HepG2 (cell line): ENCODE measurements around the gene AFAP1. TPM values are rescaled to one million over a fixed set of nuclear protein-coding genes. Genes with fewer than 3 reads are reported as not detected.

Experiments used
- ATAC-seq: fragments of 200-7000 bp; cut with Tn5 transposase; 3 replicates; pipeline ENCODE4 v1.9.1; 2020; ENCODE audit warnings: mild to moderate bottlenecking, moderate library complexity
- BruUV-seq: library from RNA; stranded (reverse); fragments of 400-500 nt; replicated peaks from 2 replicates; lab custom pipeline; 2021; lab: Mats Ljungman, UMichigan
- CTCF ChIA-PET: fragments of 300-600 bp; formaldehyde crosslinking; extraction: SDS; loops from one replicate; lab custom pipeline; 2021; ENCODE audit warnings: low total read pairs, inconsistent platforms, low intra/inter-chr PET ratio; lab: Yijun Ruan, JAX
- POLR2A ChIA-PET: fragments of 350-600 bp; sonication (Branson Sonifier 250); formaldehyde crosslinking; loops from one replicate; lab custom pipeline; 2020; ENCODE audit warnings: antibody characterized with exemption, inconsistent platforms; lab: Yijun Ruan, JAX
- DNase-seq: peaks from one replicate; pipeline ENCODE4 v3.0.0-alpha.2; 2015; ENCODE audit warnings: low spot score
- FAIRE-seq: peaks from 3 replicates; lab custom pipeline; 2011; peaks lifted over from hg19 to GRCh38; lab: Jason Lieb, UNC
- H2AFZ ChIP-seq: one replicate; pipeline ENCODE4 v1.6.1; 2011; ENCODE audit warnings: low read length, inconsistent platforms
- H3K27ac ChIP-seq: fragments of 300-600 bp; 3 replicates; pipeline ENCODE4 v1.8.0; 2011; ENCODE audit warnings: mixed run types, mild to moderate bottlenecking, mixed read lengths, low read length, inconsistent platforms; ENCODE audit not compliant: insufficient read depth; ENCODE audit errors: extremely low read length
- H3K27me3 ChIP-seq, 2 experiments: fragments of 200-600 bp in 1 of 2; 2 replicates in 1 of 2; 3 replicates in 1 of 2; pipeline versions ENCODE4 v1.6.0 to v1.8.0; 2011; ENCODE audit warnings: low read length in 2 of 2, mild to moderate bottlenecking in 2 of 2, moderate library complexity in 2 of 2, inconsistent platforms in 1 of 2; ENCODE audit not compliant: insufficient read depth in 2 of 2, control insufficient read depth in 1 of 2
- H3K36me3 ChIP-seq, 2 experiments: fragments of 200-600 bp in 1 of 2; replicated peaks in 1 of 2; 2 replicates in 1 of 2; 3 replicates in 1 of 2; pipeline versions ENCODE4 v1.5.1 to v1.8.0; 2011; ENCODE audit warnings: low read length in 2 of 2, inconsistent platforms in 1 of 2; ENCODE audit not compliant: insufficient read depth in 2 of 2, control insufficient read depth in 1 of 2
- H3K4me1 ChIP-seq: 2 replicates; pipeline ENCODE4 v1.5.1; 2012; ENCODE audit warnings: low read length, inconsistent platforms; ENCODE audit not compliant: insufficient read depth
- H3K4me2 ChIP-seq: 2 replicates; pipeline ENCODE4 v1.6.0; 2011; ENCODE audit warnings: low read depth, low read length, inconsistent platforms
- H3K4me3 ChIP-seq, 3 experiments: fragments of 200-600 bp in 1 of 3; sonication (generic), shearing (Covaris generic) in 1 of 3; replicated peaks in 1 of 3; 2 replicates each; pipeline ENCODE4 v1.5.1; 2011 to 2016; ENCODE audit warnings: low read length in 3 of 3, inconsistent platforms in 2 of 3, low read depth in 2 of 3, mild to moderate bottlenecking in 2 of 3, control low read depth in 1 of 3, mixed read lengths in 1 of 3; ENCODE audit not compliant: insufficient read depth in 1 of 3
- H3K79me2 ChIP-seq: one replicate; pipeline ENCODE4 v1.6.1; 2011; ENCODE audit warnings: low read length, inconsistent platforms; ENCODE audit not compliant: insufficient read depth
- H3K9ac ChIP-seq: 2 replicates; pipeline ENCODE4 v1.6.0; 2011; ENCODE audit warnings: mild to moderate bottlenecking, low read depth, low read length, inconsistent platforms; ENCODE audit not compliant: insufficient read depth
- H3K9me3 ChIP-seq: 2 replicates; pipeline ENCODE4 v1.5.1; 2012; ENCODE audit warnings: mild to moderate bottlenecking, low read length
- H4K20me1 ChIP-seq: 2 replicates; pipeline ENCODE4 v1.6.0; 2011; ENCODE audit warnings: inconsistent platforms, mild to moderate bottlenecking, low read length, moderate library complexity; ENCODE audit not compliant: insufficient read depth
- GLI4 ChIP-seq: sonication (generic); formaldehyde crosslinking; IDR thresholded peaks from 2 replicates; pipeline ENCODE4 v1.5.1; 2020; ENCODE audit warnings: missing genetic modification reagents, mild to moderate bottlenecking, moderate library complexity, borderline replicate concordance
- XBP1 ChIP-seq: sonication (generic); formaldehyde crosslinking; IDR thresholded peaks from 2 replicates; pipeline ENCODE4 v1.5.0; 2020; ENCODE audit warnings: missing genetic modification reagents
- ZNF790 ChIP-seq: sonication (generic); formaldehyde crosslinking; IDR thresholded peaks from 2 replicates; pipeline ENCODE4 v1.8.0; 2022; ENCODE audit warnings: missing genetic modification reagents, mild to moderate bottlenecking, borderline replicate concordance
- WGBS: methylation state at CpG from one replicate; pipeline ENCODE4 v1.1.6; 2017; ENCODE audit warnings: low lambda C conversion rate; 5-methylcytosine and 5-hydroxymethylcytosine counted together
- in situ Hi-C: cut with HindIII; loops from 2 replicates; pipeline ENCODE4 v1.10.0; 2017; ENCODE audit warnings: low pct_unique_long_range_greater_than_20kb; ENCODE audit not compliant: extremely low pct_ligation_motif_present
- intact Hi-C: fragments of 100-400 bp; cut with micrococcal nuclease; formaldehyde crosslinking; loops from one replicate; pipeline ENCODE4 v1.10.0; 2022; ENCODE audit not compliant: unreplicated experiment
- polyA plus RNA-seq, 8 experiments: library from polyadenylated mRNA; depleted of rRNA in 3 of 8; stranded (reverse) in 7 of 8; unstranded in 1 of 8; fragments of >200 nt; fragmentation: Illumina TruSeq in 4 of 8; extraction: Trizol in 4 of 8; gene quantifications; 2 replicates each; pipeline versions ENCODE4 v1.2.1 to v1.2.3, GENCODE V29; 2011 to 2016; ENCODE audit warnings: low read depth in 4 of 8, missing spikeins in 1 of 8, mixed read lengths in 1 of 8; ENCODE audit not compliant: insufficient read depth in 1 of 8
- total RNA-seq, 5 experiments: library from RNA; depleted of rRNA; stranded (reverse); fragments of >200 nt; fragmentation: Illumina TruSeq; extraction: Trizol; gene quantifications; 2 replicates each; pipeline ENCODE4 v1.2.3, GENCODE V29; 2016; ENCODE audit warnings: low read depth in 1 of 5
- TF ChIP-seq, protein P1 (sequence below): sonication (generic); formaldehyde crosslinking; IDR thresholded peaks from 2 replicates; pipeline ENCODE4 v1.4.0; 2020; ENCODE audit warnings: mild to moderate bottlenecking, missing genetic modification reagents
- TF ChIP-seq, protein P2 (sequence below): sonication (generic); formaldehyde crosslinking; IDR thresholded peaks from 2 replicates; pipeline ENCODE4 v1.9.0; 2021; ENCODE audit warnings: missing genetic modification reagents, borderline replicate concordance
- TF ChIP-seq, protein P3 (sequence below): sonication (generic); formaldehyde crosslinking; IDR thresholded peaks from 2 replicates; pipeline ENCODE4 v1.5.0; 2020; ENCODE audit warnings: missing genetic modification reagents
- TF ChIP-seq, protein P4 (sequence below): sonication (generic); formaldehyde crosslinking; IDR thresholded peaks from 2 replicates; pipeline ENCODE4 v1.5.1; 2020; ENCODE audit warnings: mild to moderate bottlenecking, missing genetic modification reagents, moderate library complexity

AFAP1 gene
- total and polyA plus RNA-seq, 2 of the 13 experiments (the other 11 are each of a cell fraction or from before 2014, with no cell fraction given) = 2.5 TPM

DNA sequence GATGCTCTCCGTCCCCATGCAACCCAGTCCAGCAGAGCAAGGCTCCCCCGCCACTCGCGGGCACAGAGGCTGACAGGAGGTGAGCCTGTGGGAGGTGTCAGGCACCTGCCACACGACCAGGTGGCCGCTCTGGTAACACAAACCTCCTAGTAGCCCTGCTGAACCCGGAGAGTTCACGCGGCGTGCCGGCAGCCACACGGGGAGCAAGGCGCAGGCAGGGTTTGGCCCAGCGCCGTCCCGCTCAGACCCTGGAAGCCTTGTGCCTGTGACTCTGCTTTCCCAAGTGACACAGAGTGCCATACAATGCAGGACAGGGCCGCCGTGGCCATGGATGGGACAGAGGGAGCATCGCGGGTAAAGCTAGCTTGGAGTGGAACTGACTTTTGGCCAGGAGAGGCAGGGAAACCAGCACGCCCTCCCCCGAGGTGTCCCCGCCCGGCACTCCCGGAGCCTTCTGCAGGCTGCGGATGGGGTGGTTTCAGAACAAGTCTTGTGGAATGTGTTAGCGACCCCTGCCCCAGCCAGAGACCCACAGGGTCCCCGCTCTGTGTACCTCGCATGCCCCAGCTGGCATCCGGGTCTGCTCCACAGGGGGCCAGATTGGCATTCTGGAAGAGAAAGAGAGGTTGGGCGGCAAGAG is 44.7 kb upstream of the AFAP1 start:
- Histone ChIP-seq H3K4me1 (peaks cover 42% of the 10 kb centered on the region), H4K20me1 (no peaks in the 10 kb centered on the region), H3K79me2 (no peaks in the 10 kb centered on the region), H3K27me3 (peaks cover 7 to 53% of the 10 kb centered on the region in 2 experiments), H3K4me3 (no peak overlapping the region; a peak in 1 of 6 replicates), H3K27ac (no peak overlapping the region), H2AFZ (no peak overlapping the region), H3K9ac (no peak overlapping the region), H3K9me3 (no peaks in the 10 kb centered on the region), H3K36me3 (no peaks in the 10 kb centered on the region), H3K4me2 (no peak overlapping the region; the same call in 1 of the 2 replicates)
- 64% methylated on average over 12 of the region's 31 CpGs for WGBS
- no TSS peak for BruUV-seq
- DNase-seq (no peak), ATAC-seq (peak; percentile 13; the same call in 1 of the 3 replicates), FAIRE-seq (no peak)
- TF ChIP-seq ZNF790 (CRISPR knock-in tag) = no peak
- TF ChIP-seq GLI4 (CRISPR knock-in tag) = no peak
- TF ChIP-seq, protein P1, sequence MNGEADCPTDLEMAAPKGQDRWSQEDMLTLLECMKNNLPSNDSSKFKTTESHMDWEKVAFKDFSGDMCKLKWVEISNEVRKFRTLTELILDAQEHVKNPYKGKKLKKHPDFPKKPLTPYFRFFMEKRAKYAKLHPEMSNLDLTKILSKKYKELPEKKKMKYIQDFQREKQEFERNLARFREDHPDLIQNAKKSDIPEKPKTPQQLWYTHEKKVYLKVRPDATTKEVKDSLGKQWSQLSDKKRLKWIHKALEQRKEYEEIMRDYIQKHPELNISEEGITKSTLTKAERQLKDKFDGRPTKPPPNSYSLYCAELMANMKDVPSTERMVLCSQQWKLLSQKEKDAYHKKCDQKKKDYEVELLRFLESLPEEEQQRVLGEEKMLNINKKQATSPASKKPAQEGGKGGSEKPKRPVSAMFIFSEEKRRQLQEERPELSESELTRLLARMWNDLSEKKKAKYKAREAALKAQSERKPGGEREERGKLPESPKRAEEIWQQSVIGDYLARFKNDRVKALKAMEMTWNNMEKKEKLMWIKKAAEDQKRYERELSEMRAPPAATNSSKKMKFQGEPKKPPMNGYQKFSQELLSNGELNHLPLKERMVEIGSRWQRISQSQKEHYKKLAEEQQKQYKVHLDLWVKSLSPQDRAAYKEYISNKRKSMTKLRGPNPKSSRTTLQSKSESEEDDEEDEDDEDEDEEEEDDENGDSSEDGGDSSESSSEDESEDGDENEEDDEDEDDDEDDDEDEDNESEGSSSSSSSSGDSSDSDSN (CRISPR knock-in tag) = no peak
- TF ChIP-seq, protein P2, sequence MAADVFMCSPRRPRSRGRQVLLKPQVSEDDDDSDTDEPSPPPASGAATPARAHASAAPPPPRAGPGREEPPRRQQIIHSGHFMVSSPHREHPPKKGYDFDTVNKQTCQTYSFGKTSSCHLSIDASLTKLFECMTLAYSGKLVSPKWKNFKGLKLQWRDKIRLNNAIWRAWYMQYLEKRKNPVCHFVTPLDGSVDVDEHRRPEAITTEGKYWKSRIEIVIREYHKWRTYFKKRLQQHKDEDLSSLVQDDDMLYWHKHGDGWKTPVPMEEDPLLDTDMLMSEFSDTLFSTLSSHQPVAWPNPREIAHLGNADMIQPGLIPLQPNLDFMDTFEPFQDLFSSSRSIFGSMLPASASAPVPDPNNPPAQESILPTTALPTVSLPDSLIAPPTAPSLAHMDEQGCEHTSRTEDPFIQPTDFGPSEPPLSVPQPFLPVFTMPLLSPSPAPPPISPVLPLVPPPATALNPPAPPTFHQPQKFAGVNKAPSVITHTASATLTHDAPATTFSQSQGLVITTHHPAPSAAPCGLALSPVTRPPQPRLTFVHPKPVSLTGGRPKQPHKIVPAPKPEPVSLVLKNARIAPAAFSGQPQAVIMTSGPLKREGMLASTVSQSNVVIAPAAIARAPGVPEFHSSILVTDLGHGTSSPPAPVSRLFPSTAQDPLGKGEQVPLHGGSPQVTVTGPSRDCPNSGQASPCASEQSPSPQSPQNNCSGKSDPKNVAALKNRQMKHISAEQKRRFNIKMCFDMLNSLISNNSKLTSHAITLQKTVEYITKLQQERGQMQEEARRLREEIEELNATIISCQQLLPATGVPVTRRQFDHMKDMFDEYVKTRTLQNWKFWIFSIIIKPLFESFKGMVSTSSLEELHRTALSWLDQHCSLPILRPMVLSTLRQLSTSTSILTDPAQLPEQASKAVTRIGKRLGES (CRISPR knock-in tag) = no peak
- TF ChIP-seq, protein P3, sequence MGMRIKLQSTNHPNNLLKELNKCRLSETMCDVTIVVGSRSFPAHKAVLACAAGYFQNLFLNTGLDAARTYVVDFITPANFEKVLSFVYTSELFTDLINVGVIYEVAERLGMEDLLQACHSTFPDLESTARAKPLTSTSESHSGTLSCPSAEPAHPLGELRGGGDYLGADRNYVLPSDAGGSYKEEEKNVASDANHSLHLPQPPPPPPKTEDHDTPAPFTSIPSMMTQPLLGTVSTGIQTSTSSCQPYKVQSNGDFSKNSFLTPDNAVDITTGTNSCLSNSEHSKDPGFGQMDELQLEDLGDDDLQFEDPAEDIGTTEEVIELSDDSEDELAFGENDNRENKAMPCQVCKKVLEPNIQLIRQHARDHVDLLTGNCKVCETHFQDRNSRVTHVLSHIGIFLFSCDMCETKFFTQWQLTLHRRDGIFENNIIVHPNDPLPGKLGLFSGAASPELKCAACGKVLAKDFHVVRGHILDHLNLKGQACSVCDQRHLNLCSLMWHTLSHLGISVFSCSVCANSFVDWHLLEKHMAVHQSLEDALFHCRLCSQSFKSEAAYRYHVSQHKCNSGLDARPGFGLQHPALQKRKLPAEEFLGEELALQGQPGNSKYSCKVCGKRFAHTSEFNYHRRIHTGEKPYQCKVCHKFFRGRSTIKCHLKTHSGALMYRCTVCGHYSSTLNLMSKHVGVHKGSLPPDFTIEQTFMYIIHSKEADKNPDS (CRISPR knock-in tag) = no peak
- TF ChIP-seq, protein P4, sequence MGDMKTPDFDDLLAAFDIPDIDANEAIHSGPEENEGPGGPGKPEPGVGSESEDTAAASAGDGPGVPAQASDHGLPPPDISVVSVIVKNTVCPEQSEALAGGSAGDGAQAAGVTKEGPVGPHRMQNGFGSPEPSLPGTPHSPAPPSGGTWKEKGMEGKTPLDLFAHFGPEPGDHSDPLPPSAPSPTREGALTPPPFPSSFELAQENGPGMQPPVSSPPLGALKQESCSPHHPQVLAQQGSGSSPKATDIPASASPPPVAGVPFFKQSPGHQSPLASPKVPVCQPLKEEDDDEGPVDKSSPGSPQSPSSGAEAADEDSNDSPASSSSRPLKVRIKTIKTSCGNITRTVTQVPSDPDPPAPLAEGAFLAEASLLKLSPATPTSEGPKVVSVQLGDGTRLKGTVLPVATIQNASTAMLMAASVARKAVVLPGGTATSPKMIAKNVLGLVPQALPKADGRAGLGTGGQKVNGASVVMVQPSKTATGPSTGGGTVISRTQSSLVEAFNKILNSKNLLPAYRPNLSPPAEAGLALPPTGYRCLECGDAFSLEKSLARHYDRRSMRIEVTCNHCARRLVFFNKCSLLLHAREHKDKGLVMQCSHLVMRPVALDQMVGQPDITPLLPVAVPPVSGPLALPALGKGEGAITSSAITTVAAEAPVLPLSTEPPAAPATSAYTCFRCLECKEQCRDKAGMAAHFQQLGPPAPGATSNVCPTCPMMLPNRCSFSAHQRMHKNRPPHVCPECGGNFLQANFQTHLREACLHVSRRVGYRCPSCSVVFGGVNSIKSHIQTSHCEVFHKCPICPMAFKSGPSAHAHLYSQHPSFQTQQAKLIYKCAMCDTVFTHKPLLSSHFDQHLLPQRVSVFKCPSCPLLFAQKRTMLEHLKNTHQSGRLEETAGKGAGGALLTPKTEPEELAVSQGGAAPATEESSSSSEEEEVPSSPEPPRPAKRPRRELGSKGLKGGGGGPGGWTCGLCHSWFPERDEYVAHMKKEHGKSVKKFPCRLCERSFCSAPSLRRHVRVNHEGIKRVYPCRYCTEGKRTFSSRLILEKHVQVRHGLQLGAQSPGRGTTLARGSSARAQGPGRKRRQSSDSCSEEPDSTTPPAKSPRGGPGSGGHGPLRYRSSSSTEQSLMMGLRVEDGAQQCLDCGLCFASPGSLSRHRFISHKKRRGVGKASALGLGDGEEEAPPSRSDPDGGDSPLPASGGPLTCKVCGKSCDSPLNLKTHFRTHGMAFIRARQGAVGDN (CRISPR knock-in tag) = 0 out of 2 replicates have a peak, but pooled peaks have one; percentile 3
- no peak for TF ChIP-seq XBP1 (CRISPR knock-in tag)
- in situ Hi-C loops (no loop called here), intact Hi-C loops (loop anchor here (10.0 kb wide), 1 partner anchor 110 kb away; no protein-coding TSS in a partner anchor)
- ChIA-PET CTCF (no interaction called here), POLR2A (interaction anchor here (1.5 kb wide), 1 partner anchor 179 kb away, joined by 5 read pairs; no protein-coding TSS in a partner anchor)
